ENCODE results near the gene DMD. TPM values are rescaled to one million over a fixed set of nuclear protein-coding genes. Genes with fewer than 3 reads are reported as not detected.
"Not testable (repeated sequence)": the region's sequence is repeated elsewhere in the genome, so short reads cannot be mapped to it uniquely, and the experiment has no call there.

DMD gene
- total RNA-seq, 4 donors from 2014 or later, result 27.7 to 54.7 (median 34.4) TPM

DNA sequence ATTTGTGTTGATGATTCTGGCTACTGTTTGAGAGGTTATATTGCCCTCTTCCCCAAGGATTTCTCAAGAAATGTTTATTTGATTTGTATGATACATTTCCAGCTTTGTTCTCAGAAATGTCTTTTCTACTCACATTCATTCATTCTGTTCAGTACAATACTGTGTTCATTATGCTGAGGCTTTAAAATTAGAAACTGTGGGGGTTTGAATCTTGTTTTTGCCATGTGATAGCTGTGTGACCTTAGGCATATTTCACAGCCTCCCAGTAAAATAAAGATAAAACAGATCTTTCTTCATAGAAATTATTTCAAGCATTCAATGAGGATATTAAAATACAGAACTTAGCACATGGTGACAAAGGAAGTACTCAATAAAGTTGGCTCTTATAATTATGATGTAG, 123.9 kb downstream of the DMD start:
- DNase-seq (ENCODE audit: low spot score), result no peak
- no peak for ATAC-seq (ENCODE audit: low FRiP score)
- TF ChIP-seq CTCF (IDR thresholded peaks at IDR 0.05), result no peak

GRCh38 chrX:33086886-33087285, 124.5 kb downstream of the DMD start:
- ATAC-seq (ENCODE audit: low FRiP score) (no peak), DNase-seq (ENCODE audit: low spot score) (no peak)
- TF ChIP-seq CTCF (IDR thresholded peaks at IDR 0.05), result no peak

- no peak for TF ChIP-seq CTCF (IDR thresholded peaks at IDR 0.05)
- DNase-seq (ENCODE audit: low spot score) (no peak), ATAC-seq (ENCODE audit: low FRiP score) (no peak)
Measured at GRCh38 chrX:33082371-33082770, 129.0 kb downstream of the DMD start.

DNA sequence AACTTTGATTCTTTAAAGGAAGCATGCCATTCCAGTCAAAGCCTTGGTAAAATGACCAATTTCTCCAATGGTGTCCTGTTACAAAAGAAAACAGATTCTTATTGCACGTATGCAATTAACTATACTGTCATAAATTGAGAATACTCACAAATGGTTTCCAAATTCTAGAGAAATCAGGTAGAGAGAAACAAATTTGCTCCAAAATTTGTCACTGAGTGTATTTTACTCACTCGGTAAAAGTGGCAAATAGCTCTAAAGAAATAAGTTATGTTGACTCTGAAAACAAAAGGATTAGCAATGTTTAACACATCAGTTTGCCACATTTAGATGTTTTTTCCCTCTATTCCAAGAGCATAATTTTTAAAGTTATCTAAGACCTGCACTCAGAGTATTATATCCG, 133.1 kb downstream of the DMD start:
- ATAC-seq (ENCODE audit: low FRiP score), result no peak
- TF ChIP-seq CTCF (IDR thresholded peaks at IDR 0.05), result no peak
- DNase-seq (ENCODE audit: low spot score), result no peak

- not testable (repeated sequence) for DNase-seq (ENCODE audit: low spot score); ATAC-seq (ENCODE audit: low FRiP score)
Measured at GRCh38 chrX:33073660-33074059, 137.7 kb downstream of the DMD start.

- ATAC-seq (ENCODE audit: low FRiP score), result no peak
- TF ChIP-seq CTCF (IDR thresholded peaks at IDR 0.05), result no peak
- DNase-seq (ENCODE audit: low spot score), result no peak
Measured at GRCh38 chrX:33065415-33065814, 145.9 kb downstream of the DMD start.

DNA sequence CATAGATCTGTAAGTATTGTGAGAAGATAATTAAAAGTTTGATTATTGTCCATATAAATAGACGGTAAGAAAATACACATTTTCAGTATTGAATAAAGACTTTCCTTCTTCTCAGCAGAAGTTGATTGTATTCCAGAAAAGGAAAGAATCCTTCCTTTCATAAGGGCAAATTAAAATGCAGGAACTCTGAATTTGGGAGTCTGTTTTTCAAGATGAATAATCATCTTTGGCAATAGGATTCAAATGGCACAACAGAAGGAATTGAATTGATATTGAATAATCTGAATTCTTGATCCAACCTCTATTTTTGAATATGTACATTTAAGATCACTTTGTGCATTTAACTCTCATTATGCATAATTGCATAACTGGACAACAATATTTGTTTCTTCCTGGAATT, 149.3 kb downstream of the DMD start:
- ATAC-seq (ENCODE audit: low FRiP score) (no peak), DNase-seq (ENCODE audit: low spot score) (no peak)
- TF ChIP-seq CTCF (IDR thresholded peaks at IDR 0.05), result no peak

GRCh38 chrX:33053001-33053400, 158.3 kb downstream of the DMD start:
- no peak for TF ChIP-seq CTCF (IDR thresholded peaks at IDR 0.05)
- DNase-seq (ENCODE audit: low spot score), result no peak
- ATAC-seq (ENCODE audit: low FRiP score), result no peak
